ENCODE results near the gene KLHL42. TPM values are rescaled to one million over a fixed set of nuclear protein-coding genes. Genes with fewer than 3 reads are reported as not detected.

Gene KLHL42
- polyA plus RNA-seq, 4 donors = 25.0 to 39.7 (median 32.3) TPM

DNA sequence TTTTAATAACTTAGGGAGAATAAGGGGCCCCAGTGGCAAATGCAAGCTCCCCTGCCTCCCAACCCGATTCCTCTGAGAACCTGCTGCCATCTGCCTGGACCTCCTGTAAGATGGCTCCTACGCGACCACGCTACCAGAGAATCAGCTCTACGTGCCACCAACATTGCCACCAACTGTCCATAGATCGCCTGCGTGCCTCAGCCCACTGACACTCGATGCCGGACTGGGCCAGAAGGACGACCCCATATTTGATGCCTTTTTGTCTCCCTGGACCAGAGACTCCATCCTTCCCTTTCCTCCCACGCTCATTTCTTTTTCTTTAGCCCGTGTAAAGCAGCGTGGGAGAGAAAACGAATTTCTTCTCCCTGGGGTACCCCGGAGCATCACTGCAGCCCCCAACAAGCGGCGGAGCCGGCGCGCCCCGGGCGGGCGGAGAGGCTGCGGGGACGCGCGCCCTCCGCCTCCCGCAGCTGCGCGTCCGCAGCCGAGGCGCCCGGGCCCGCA, 565 bp upstream of the KLHL42 start:
- peak in 2 of 4 donors; percentile 24 to 48 for DNase-seq (ENCODE audit: low read depth in 4 of 4, low spot score in 3 of 4)

DNA sequence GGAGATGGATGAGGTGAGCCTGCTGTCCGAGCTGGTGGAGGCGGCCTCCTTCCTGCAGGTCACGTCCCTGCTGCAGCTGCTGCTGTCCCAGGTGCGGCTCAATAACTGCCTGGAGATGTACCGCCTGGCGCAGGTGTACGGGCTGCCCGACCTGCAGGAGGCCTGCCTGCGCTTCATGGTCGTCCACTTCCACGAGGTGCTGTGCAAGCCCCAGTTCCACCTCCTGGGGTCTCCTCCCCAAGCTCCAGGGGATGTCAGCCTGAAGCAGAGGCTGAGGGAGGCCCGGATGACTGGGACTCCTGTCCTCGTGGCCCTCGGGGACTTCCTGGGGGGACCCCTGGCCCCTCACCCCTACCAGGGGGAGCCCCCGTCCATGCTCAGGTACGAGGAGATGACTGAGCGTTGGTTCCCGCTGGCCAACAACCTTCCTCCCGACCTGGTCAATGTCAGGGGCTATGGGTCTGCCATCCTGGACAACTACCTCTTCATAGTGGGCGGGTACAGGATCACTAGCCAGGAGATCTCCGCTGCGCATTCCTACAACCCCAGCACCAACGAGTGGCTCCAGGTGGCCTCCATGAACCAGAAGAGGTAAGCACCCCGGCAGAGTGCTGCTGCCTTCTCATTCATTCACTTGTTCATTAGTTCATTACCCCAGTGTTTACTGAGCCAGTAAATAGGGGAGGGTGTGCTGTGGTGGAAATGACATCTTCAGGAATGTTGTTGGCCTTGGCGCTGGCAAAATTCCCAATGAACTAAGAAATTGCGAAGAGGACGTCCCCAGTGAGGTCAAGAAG, 777 bp downstream of the KLHL42 start:
- peak in 2 of 4 donors; percentile 27 to 43 for DNase-seq (ENCODE audit: low read depth in 4 of 4, low spot score in 3 of 4)

DNA sequence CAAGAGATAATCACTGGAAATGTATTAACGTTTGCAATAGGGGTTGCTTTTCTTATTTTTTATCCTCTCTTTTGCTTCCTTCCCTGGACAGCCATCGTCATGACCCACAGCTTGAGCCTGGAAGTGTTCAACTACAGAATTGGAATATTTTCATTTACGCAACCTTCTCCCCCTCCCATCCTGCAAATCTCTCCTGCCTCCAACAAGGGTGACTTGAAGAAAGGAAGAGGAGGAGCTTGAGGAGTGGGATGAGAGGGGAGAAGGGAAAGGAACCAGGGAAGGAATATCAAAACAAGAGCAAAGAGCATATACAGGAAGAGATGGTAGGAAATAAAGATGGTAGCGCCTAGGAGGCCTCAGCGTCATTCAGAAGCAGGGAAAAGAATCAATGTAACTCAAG, 1.6 kb downstream of the KLHL42 start:
- no peak for DNase-seq (ENCODE audit: low read depth in 4 of 4, low spot score in 3 of 4)

DNA sequence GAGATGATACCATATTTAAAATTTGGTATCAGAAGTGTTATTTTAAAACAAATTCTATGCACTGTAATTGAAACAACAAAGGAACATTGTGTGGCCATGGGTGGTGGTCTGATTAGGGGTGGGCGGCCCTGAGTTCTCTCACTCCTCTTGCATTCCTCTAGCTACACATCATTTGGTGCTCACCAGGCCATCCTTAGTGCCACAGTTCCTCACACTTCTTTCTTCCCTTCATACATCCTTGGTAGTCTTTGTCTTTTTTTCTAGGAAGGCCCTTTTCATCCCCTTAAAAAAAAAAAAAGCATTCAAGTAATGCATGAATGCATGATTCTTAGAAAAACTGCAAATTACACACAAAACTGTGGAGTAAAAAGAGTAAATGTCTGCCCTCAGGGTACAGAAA, 2.4 kb downstream of the KLHL42 start:
- DNase-seq (ENCODE audit: low read depth in 4 of 4, low spot score in 3 of 4) = no peak

DNA sequence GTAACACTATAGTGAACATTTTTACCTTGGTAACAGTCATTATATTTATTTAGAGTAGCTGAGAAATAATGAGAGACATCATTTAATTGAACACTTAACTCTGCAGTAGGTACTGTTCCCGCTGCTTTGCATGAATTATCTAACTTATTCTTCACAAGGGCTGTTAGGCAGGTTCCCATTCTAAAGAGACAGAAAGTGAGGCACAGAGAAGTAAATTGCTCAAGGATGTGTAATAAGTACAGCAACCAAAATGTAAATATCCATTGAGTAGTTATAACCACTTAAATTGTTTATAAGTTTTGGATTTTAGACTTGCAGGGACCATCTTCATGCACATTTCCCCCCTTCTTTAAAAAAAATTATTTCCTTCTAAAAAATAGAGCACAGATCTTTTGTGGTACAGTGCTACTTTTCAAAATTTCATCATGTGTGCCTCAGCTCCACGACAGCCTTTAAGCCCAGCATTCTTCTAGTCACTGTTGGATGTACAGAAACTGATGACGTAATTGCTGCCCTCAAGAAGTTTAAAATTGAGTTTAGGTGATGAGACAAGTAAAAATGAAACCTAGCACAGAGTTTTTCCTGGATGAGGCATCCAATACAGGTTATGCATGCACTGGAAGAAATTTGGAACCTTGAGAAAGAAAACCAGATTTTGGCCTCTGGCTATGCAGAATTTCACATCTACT, 6.0 kb downstream of the KLHL42 start:
- no peak for DNase-seq (ENCODE audit: low read depth in 4 of 4, low spot score in 3 of 4)

DNA sequence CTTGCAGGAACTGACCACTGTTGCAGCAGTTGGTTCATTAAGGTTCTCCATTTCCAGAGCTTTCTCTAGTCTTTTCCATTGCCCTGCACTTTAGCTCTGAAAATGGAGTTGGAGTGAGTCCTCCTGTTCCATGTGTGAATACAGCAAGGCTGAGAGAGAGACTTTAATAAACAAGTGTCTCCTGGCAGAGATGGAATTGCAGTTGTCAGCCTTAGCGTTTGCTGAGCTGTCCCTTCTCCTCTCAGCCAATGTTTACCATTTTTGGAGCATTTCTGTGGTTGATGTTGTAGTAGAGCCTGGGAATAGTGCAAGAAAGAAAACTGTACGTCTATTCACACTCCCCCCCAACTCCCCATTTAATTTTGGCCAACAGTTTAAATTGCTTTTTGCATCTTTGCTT, 7.5 kb downstream of the KLHL42 start:
- no peak for DNase-seq (ENCODE audit: low read depth in 4 of 4, low spot score in 3 of 4)

DNA sequence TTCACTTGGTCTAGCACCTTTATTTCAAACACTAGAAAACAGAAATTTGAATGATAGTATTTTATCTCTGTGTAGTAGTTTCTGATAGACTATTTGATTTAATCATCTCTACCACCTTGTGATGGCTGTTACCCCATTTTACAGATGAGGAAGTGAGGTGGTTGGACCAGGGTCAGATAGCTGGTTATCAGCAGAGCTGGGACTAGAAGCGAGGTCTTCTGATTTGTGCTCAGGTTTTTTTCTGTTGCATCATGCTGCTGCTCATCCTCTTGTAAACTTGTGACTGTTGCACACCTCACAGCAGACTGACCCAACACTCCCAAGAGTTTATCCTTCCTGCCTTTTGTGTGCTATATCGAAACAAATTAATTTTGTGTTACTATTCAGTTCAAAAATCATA, 10.1 kb downstream of the KLHL42 start:
- no peak for DNase-seq (ENCODE audit: low read depth in 4 of 4, low spot score in 3 of 4)

DNA sequence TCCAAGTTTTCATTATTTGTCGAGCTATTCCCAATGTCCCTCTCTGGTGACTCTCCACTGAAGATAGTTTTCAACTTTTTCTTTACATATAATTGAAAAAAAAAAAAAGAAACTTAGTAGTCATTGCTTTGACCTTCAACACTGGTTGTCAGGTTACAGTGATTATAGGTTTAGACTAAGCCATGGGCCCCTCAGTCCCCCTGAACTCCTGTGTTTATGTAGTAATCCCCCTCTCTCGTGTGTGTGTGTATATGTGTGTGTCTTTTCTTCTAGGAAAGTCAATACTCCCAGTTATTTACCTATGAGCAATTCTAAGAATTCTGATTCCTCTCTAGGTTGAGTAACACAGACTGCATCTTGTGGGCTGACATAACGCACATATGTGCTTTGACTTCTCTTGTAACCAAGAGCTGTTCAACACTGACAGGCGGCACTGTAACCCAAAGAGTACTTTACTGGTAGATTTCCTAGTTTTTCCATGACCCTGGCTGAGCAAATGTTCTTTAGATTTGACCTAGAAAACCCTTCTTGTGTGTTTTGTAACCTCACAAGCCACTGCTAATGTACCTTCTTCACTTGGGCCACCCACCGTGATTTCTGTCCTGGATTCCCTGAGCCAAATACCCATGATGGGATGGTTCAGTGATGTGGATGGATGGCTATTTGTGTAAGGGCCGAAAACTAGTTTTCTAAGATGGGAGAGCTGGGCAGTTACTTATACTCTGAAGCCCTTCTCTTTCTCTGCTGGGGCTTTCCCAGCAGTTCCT, 15.0 kb downstream of the KLHL42 start:
- no peak for DNase-seq (ENCODE audit: low read depth in 4 of 4, low spot score in 3 of 4)

DNA sequence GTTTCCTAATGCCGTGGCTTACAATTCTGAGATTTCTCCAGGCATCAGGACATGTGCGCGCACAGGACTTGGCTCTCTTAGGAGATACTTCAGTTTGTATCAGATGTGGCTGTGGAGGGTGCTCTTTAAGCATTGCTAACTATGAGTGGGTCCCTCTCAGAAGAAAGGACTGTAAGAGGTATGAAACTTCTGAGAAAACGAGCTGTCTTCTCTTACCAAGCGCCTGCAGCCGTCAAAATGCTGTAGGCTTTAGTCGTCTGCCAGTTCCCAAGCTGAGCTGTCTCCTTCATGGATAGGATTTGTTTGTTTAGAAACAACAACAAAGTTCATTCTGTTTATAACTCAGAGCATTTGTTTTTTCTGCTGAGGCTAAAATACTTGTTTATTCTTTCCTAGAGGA, 16.1 kb downstream of the KLHL42 start:
- DNase-seq (ENCODE audit: low read depth in 4 of 4, low spot score in 3 of 4) = no peak

DNA sequence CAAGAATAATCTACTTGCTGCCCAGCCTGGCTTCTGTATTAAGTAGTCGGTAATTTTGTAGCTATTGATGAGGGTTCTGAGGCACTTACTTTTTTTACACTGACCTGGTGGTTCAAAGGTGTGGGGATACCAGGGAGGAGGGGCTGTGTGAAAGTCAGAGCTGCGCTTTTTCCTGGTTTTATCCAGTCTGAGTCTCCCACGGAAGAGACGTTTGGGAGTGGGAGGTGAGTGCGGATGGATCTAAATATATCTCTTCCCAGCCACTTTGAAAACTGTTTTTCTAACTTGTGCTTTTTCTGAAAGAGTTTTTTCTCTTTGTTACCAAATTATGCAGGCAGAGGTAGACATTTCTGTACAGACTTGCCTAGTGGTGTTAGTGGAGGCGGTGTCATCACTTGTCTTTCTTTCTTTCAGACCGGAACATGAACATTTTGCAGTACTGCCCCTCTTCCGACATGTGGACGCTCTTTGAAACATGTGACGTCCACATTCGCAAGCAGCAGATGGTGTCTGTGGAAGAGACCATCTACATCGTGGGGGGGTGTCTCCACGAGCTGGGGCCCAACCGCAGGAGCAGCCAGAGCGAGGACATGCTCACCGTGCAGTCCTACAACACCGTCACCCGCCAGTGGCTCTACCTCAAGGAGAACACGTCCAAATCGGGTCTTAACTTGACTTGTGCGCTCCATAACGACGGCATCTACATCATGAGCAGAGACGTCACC, 17.4 kb downstream of the KLHL42 start:
- no peak for DNase-seq (ENCODE audit: low read depth in 4 of 4, low spot score in 3 of 4)

DNA sequence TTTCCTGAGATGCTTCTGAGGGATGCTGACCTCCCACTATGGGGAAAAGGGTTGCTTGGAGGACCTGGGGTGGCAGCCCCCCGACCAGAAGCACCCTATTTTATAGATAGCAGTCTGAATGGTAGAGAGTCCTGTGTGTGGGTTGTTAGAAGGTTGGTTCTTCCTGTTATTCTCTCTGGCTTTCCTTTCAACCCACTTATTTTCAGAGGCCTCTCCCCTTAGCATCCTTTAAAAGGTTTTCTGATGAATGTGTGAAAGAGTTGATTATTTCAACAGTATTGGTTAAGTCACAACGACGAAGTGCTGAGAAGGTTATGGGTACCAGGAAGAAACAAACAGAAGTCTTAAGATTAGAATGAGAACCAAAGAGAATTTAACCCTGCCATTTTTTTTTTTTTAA, 20.8 kb downstream of the KLHL42 start:
- DNase-seq (ENCODE audit: low read depth in 4 of 4, low spot score in 3 of 4) = no peak

DNA sequence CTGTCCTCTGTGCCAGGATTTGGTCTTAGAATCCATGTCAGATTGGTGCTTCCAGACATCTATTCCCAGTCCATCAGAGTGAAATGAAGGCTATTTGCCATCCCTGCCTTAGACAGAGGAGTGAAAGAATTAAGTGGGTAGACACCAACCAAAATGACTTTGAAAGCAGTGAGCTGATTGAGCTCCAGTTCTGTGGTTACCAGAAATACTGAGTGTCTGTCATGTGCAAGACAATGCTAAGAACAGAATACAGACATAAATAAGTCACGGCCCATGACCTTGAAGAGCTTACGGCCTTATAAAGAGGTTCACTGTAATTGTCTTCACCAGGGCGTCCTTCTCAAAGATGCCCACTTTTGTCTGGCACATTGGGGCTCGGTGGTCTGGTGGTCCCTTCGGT, 21.6 kb downstream of the KLHL42 start:
- DNase-seq (ENCODE audit: low read depth in 4 of 4, low spot score in 3 of 4) = no peak

DNA sequence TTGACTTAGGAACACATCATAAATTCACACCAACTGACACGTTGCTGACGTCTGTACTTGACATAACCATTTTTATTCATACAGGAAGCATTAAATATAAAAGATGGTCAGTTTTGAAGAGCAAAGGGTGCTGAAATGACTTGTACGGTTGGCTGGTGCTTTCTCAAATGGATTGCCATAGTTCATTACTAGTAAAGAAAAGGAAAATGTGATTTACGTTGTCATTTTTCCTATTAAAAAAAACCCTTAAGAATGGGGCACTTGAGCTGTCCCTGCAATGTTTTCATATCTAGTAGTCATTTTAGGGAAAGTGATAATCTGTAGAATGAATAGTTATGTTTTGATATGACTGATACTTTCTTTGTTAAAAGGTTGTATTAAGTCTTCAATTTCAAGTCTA, 22.5 kb downstream of the KLHL42 start:
- DNase-seq (ENCODE audit: low read depth in 4 of 4, low spot score in 3 of 4) = no peak

DNA sequence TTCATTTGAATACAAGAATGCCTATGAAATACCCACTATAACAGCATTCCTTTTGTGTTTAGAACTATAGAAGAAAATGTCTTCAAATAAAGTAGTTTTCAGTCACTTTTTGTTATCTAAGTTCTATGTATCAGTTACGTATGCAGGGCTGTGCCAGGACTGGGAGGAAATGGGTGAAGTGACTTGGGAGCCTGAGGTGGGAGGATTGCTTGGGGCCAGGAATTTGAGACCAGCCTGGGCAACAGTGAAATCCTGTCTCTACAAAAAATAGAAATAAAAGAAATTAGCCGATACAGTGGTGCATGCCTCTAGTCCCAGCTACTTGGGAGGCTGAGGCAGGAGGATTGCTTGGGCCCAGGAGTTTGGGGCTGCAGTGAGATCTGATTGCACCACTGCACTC, 22.9 kb downstream of the KLHL42 start:
- no peak for DNase-seq (ENCODE audit: low read depth in 4 of 4, low spot score in 3 of 4)

DNA sequence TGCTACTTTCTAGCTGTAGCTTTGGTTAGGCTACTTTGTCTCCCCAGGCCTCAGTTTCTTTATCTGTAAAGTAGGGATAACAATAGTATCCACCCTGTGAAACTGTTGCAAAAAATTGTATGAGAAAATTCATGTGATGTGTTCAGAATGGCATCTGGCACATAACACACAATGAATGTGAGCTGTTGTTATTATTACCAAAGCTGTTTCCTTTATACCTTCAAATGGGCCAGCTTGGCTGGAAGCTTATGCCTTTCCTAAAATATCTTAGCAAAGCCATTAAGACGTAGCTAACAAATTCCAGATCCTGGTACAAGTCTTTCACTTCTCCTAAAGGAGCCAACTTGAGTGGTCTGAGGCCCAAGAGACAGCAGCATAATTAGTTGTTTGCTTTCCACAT, 25.2 kb downstream of the KLHL42 start:
- no peak for DNase-seq (ENCODE audit: low read depth in 4 of 4, low spot score in 3 of 4)

DNA sequence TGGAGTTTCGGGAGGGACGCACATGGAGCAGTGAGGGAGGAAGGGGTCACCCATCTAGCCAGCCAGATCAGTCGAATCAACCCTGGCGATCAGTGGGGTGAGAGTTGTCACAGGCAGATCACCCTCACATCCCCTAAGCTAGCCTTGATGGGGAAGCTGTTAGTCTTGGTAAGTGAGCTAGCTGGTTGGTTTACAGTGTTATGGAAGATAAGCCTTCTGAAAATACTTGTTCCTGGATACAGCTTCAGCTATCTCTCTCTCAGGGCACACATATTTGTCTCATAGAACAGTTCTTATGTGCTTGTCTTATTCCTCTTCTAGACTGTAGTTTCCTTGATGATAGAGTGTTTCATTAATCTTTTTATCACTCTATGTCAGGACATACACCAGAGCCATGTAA, 26.2 kb downstream of the KLHL42 start:
- DNase-seq (ENCODE audit: low read depth in 4 of 4, low spot score in 3 of 4) = no peak

DNA sequence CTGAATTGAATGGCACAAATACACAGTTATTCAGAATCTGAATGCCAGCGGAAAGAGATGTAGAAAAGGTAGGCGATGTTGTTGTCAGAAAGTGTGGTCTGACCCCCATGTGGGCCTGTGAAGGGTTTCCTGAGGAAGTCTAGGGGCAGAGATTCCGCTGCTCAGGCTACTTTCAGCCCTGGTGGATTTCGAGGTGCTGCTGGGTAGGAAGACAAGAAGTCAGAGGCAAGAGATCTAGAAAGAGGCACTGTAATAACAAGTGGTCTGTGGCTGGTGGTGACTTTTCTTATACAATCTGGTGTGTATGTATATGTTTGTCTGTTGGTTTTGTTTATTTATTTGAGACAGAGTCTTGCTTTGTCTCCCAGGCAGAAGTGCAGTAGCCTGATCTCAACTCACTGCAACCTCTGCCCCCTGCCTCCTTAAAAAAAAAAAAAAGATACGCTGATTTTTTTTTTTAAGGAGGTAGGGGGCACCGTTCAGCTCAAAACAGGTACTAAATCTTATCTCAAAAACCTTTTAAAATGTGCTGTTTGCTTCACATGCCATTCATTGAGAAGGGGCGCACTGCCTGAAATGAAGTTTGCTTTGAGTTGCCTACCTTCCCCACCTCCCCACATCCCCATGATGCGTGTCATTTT, 27.1 kb downstream of the KLHL42 start:
- no peak for DNase-seq (ENCODE audit: low read depth in 4 of 4, low spot score in 3 of 4)

DNA sequence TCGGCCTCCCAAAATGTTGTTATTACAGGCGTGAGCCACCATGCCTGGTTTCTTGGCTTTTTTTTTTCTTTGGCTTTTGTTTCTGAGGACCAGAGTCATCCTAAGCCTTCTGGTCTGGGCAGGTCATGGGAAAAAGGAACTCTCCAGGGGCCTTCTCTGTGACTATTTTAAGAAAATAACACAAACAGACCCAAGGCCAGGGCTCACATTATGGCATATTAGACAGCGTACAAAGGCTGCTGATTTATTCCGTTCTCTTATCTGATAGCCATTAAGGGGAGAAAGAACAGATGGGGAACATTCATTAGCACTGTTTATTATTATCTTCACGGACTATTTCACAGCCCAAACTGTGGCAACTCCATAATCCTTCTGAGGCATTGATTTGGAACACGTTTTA, 28.8 kb downstream of the KLHL42 start:
- no peak for DNase-seq (ENCODE audit: low read depth in 4 of 4, low spot score in 3 of 4)

DNA sequence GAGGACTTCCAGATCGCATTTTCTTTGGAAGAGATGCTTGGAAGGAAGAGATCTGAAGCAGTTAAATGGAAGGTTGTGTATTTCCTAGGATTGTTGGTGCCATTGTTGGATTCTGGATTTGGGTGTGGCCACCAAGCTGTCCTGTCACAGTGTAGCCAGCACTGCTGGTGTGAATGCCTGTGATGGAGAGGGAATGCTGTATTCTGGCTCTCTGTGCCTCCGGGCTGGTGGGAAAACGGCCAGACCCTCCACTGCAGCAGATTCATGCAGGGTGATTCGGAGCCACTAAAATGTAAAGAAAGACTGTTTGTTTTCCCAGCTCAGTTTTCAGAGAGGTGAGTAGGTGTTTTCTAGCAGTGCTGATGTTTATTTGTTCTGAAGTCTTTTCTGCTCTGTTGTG, 30.7 kb downstream of the KLHL42 start:
- no peak for DNase-seq (ENCODE audit: low read depth in 4 of 4, low spot score in 3 of 4)

DNA sequence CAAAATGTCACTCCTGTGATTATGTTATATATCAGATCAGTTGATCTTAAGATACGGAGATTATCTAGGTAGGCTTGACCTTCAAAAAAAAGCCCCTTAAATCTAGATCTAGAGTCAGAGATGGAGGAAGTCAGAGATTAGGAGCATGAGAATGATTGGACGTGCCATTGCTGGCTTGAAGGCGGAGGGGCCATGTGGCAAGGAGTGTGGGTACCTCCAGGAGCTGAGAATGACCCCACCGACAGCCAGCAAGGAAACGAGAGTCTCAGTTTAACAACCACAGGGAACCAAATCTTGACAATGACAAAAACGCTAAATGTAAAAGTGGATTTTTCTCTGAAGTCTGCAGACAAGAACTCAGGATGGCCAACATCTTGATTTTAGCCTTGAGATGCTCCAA, 32.5 kb downstream of the KLHL42 start:
- DNase-seq (ENCODE audit: low read depth in 4 of 4, low spot score in 3 of 4) = no peak

Measured in left renal pelvis (tissue), 4 donors.